DMS114 treated with DMSO at 0.1 percent for 48 hours (cell line): ENCODE data around the gene HOXD9.

Experiments
- DNase-seq: peaks from one replicate; lab custom pipeline; 2025; ENCODE audit not compliant: unreplicated experiment; lab: John Stamatoyannopoulos, UW

The HOXD9 gene

DNA sequence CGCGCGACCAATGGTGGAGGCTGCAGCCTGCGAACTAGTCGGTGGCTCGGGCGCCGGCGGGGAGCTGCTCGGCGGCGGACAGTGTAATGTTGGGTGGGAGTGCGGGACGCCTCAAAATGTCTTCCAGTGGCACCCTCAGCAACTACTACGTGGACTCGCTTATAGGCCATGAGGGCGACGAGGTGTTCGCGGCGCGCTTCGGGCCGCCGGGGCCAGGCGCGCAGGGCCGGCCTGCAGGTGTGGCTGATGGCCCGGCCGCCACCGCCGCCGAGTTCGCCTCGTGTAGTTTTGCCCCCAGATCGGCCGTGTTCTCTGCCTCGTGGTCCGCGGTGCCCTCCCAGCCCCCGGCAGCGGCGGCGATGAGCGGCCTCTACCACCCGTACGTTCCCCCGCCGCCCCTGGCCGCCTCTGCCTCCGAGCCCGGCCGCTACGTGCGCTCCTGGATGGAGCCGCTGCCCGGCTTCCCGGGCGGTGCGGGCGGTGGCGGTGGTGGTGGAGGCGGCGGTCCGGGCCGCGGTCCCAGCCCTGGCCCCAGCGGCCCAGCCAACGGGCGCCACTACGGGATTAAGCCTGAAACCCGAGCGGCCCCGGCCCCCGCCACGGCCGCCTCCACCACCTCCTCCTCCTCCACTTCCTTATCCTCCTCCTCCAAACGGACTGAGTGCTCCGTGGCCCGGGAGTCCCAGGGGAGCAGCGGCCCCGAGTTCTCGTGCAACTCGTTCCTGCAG lies at the start of gene HOXD9:
HOXD9 (plus strand) TSS at position 37 of the 728 bp plus-strand sequence; CDS start at position 87, 50 bp downstream.
- no peak for DNase-seq

DNA sequence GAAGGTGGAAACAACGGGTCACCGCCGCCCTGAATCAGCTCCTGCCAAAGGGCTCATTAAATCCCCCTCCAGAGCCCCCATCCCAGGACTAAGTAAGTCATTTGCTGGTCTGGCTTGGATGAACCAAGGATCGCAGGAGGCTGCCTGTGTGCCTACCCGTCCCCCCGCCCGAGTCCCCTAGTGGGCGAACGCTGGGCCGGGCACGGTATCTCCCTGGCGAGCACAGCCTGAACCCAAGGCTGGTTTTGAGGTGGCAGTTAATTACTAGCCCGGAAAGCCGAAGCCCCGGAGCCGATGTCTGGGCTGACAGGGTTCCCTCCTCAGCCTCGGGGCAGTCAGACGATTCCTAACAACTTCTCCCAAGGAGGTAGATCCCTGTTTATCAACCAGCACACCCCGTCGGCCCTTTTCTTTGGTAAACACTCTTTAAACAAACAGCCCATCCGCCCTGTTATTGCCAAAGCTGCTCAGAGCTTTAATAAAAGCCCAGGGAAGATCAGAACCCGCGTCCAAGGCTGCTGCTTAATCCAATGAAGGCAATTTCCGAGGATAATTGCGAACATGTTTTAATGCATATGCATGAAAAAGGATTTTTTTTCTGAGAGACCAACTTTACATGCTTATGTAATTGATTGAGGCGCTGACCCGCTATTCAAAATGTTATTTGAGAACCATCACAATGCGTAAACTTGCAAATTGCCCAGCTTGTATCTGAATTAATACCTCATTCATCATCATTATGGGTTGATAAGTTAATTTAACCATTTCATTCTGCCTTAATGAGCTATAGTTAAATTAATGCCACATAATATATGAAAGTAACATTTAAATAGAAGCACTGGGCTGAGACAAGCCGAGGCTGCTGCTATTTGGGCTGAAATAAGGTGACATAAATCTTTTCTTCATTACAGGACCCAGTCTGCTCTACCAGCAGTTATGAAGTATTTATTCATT lies 49.3 kb upstream of the HOXD9 start:
- DNase-seq = no peak

DNA sequence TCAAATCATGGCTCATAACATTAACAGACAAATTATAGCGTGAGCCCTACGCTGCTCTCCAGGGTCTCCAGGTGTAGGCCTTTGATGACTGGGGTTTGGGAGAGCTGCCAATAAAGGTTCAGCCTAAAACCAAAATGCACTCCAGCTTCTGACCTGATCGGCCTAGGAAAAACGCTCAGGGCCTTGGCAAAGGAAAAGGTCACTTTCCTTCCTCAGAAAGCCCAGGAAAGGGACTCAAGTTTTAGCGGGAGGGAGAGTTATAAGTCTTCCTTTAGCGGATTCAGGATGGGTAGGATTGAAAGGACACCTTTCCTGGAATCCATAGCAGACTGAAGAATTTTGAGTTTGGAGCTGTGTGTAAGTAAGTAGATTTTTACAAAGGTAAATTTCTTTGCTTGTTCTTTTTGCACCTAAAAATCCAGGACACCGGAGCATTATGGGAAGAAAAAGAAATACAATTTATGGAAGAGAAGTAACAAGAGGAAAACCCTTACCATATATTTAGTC lies 47.5 kb upstream of the HOXD9 start:
- no peak for DNase-seq

DNA sequence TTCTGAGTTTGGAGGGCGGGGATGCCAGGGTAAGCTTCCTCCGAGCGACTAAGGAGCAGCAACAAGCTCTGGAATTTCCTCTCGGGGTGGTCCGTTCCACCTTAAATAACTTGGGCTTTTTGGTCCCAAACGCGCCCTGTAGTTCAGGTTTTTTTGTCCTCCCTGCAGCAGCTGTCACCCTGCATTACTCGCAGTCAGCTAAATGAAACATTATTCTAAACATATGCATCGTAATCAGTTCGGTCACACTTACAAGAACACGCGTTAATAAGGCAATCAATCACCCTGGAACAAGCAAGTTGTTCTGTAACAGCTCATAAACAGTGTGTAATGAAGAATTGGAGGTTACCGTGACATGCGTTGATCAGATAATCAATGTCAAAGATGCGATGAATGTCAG lies 47.0 kb upstream of the HOXD9 start:
- DNase-seq = no peak

DNA sequence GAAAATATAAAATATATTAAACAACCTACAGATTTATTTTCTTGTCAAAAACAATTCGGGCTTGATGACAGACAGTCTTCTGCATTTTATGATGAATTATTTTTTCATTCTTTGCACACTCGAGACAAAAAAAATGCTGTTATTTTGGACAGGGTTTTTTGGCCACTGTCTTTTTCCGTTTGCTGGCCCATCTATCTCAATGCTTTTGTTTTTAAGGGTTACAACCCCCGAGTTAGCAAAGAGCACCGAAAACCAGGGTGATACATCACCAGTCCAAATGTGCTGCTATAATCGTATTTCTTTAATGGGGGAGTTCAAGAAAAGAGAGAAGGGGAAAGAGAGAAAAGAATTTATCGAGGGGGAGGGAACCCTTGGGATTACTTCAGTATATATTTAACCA lies 46.5 kb upstream of the HOXD9 start:
- no peak for DNase-seq

- DNase-seq = no peak
These were observed 45.7 kb upstream of the HOXD9 start for GRCh38 chr2:176076796-176077195.

DNA sequence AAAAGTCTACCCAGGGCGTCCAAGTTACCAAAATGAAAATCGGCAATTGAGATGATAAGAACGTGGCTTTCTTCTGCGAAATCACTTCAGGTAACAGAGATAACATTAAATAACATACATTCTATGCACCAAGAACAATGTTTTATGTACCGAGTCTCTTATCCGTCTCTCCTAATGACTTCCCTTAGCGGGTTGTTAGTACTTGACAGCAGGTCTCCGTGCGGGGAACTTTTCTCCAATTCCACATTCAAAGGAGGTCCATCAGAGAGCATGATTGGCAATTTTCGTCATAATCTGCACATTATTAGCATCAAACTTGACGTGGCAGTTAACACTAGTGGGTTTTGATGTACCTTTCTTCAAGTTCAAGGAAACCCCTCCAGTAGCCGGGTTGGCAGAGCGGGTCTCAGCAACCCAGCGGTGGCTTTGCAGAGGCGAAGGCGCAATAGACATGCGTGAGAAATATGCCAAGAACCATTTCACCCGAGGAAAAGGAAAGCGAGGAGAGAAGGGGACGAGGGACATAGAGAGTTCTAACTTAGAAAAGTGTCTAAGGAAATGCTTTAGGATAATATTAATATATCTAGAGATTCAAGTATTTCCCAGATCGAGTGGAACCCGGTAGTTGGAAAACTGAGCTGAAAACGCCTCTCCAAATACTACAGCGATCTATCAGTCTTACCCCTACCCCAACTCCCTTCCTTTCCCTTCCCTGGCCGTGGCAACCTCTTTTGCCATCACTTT lies 43.8 kb upstream of the HOXD9 start:
- DNase-seq = no peak

DNA sequence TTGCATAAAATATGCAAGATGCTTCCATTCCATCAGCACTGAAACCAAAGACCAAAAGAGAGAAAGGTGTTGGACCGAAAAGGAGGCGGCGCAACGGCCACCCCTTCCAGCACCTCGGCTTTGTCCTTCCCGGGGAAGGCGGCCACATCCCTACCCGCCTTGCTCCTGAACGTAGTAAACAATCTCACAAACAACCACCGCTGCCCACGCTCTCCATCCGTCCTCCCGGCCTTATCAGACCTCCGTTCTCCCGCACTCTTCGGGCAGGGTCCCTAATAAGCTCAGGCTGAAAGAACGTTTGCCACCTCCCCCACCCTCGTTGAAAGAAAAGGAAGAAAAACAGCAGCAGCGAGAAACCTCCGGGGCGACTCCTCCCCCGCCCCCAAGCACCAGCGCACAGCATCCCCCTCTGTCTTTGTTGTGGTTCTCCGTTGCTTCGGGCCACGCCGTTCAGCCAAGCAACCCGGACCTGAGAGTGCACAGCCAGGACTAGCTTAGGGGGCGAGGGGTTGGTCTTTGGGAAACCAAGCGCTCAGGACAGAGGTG lies 43.2 kb upstream of the HOXD9 start:
- no peak for DNase-seq

DNA sequence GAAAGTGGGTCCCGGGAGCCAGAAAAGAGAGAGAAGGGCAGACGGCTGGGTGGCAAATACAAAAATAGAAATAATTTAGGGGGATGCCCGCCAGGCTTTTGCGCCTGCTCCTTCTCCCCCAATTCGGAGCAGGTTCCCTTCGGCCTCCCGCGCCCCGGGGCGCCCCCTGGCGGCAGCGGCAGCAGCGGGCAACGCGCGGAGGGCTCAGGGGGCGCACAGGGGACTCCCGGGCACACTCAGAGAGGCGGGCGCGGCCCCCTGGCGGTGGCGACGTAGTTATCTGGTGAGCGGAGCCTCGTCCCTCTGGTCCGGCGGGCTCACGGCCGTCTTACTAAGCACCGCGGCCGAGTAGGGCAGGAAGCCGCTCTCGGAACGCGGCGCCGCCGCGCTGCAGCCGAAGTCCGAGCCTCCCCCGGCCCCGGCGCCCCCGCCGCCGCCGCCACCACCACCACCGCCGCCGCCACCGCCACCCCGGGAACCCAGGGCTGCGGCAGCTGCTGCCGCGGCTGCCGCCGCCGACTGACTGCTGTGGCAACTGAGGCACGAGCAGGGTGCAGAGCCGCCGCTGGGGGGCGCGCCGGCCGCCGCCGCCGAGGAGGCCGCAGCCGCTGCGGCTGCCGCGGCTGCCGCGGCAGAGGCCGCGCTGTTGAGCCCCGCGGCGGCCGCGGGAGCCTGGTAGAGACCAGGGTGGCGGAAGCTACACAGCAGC lies 42.5 kb upstream of the HOXD9 start:
- DNase-seq = peak; percentile 20

GRCh38 chr2:176080540-176081375 lies 41.8 kb upstream of the HOXD9 start:
- DNase-seq = no peak

DNA sequence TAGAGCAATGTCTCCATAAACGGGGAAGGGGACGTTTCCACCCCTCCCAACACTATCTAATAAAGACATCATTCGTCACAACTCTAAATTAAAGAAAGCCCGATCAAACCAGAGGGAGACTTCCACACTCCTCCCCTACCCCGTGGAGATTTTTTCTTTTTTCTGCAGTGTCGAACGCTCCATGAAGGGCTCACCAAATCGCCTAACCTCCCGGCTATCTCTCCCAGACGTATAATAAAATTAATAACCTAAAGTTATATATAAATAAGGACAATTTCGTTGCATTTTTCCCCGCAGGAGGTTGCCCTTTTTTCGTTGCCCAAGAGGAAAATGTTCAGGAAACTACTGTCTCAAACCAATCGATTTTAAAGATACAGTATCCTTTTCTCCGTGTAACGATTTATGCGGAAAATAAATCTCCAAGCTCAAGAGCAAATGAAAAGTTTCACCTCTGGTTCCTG lies 41.1 kb upstream of the HOXD9 start:
- DNase-seq = no peak

DNA sequence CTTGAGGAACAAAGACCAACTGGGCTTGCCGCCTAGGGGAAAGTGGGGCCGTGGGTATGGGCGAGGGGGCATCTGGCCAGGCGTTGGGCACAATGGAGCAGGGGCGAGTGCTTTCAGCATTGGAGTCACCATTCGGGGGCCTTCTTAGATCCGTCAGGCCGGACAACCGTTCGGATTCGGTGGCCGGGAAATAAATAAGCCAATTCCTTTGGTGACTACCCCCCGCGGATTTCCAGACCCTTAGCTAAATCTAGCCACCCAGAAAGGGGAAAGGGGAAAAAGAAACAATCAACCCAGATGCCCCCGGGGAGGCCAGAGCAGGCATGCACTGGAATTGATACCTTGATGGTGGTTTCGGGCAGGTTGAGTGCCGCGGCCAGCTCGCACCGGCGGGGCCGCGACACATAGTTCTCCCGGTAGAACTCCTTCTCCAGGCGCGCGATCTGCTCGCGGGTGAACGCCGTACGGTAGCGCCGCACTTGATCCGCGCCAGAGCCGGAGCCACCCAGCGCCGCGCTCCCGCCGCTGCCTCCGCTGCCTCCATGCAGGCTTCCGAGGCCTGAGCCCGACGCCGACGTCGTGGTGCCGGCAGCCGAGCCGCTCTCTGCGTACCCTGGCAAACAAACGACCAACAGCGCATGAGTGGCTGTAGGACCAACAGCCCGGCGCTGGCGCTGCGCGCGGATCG lies 40.5 kb upstream of the HOXD9 start:
- peak; percentile 21 for DNase-seq

DNA sequence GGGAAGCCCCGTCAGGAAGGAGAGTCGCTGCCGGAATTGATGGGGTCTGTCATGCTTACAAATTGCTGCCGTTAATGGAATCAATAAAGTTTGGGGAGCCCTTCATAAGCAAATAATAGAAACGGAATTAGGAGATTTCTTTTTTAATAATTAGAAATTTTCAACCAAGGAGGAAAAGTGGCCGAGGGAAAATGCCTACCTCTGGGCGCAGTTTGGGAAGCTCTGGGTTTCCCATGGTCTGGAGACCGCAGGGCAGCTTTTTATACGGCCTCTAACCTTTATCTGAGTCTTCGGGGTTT lies 40.0 kb upstream of the HOXD9 start:
- no peak for DNase-seq

- DNase-seq = peak; percentile 18
These were observed 39.4 kb upstream of the HOXD9 start for GRCh38 chr2:176082824-176083751.

- DNase-seq = no peak
These were observed 38.7 kb upstream of the HOXD9 start, which contains the start of gene EVX2 for GRCh38 chr2:176083796-176084261. TSS of gene EVX2 (minus strand) at chr2:176083962. CDS start at chr2:176083776, 186 bp downstream.

DNA sequence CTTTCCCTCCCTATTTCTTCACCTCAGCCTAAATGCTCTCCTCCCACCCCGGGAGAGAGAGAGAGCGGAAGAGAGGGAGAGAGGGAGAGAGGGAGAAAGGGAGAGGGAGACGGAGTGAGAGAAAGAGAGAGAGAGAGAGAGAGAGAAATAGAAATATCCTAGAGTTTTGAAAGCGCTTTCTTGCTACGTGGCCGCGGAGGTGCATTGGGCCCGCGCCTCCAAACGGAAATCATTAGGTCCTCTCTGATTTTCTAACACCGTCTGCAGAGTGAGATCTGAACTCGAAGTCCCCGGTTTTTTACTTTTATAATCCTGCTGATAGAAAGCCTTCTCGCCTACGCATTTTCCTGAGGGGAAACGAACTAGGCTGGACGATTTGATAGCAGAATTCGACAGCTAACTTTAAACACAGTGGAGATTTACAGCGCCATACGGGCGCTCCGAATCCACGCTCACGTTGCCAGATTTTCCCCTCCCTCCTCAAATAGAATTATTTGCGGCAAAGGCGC lies 37.9 kb upstream of the HOXD9 start:
- no peak for DNase-seq

- DNase-seq = no peak
These were observed 37.3 kb upstream of the HOXD9 start for GRCh38 chr2:176085120-176085788.
